H9 (cell line): Measurements from ENCODE around the gene SOX13. TPM values are rescaled to one million over a fixed set of nuclear protein-coding genes. Genes with fewer than 3 reads are reported as not detected.

Experiments
- DNase-seq: peaks from one replicate; pipeline ENCODE4 v3.0.0-alpha.2; 2017
- H2AFZ ChIP-seq: one replicate; pipeline ENCODE4 v1.6.1; 2013; ENCODE audit warnings: mild to moderate bottlenecking, low read length, control low read depth, moderate library complexity
- H2AK5ac ChIP-seq: 2 replicates; pipeline ENCODE4 v1.6.1; 2013; ENCODE audit warnings: low read length, control low read depth, mixed read lengths; ENCODE audit not compliant: insufficient read length
- H2BK120ac ChIP-seq: one replicate; pipeline ENCODE4 v1.6.1; 2013; ENCODE audit warnings: low read depth, mild to moderate bottlenecking, low read length, control low read depth, inconsistent platforms; ENCODE audit not compliant: poor library complexity, severe bottlenecking
- H2BK12ac ChIP-seq: 2 replicates; pipeline ENCODE4 v1.6.1; 2013; ENCODE audit warnings: low read length, control low read depth, mixed read lengths, low read depth; ENCODE audit not compliant: insufficient read length
- H2BK15ac ChIP-seq: 2 replicates; pipeline ENCODE4 v1.6.1; 2013; ENCODE audit warnings: low read depth, low read length, control low read depth
- H2BK20ac ChIP-seq: one replicate; pipeline ENCODE4 v1.6.1; 2013; ENCODE audit warnings: low read depth, mild to moderate bottlenecking, low read length, control low read depth, inconsistent platforms; ENCODE audit not compliant: poor library complexity, severe bottlenecking
- H2BK5ac ChIP-seq: 2 replicates; pipeline ENCODE4 v1.6.1; 2013; ENCODE audit warnings: low read length, control low read depth, mixed read lengths; ENCODE audit not compliant: insufficient read length
- H3K14ac ChIP-seq: 2 replicates; pipeline ENCODE4 v1.6.1; 2013; ENCODE audit warnings: low read length, control low read depth; ENCODE audit not compliant: insufficient read depth
- H3K18ac ChIP-seq: 2 replicates; pipeline ENCODE4 v1.6.1; 2013; ENCODE audit warnings: low read depth, mild to moderate bottlenecking, mixed read lengths, low read length, control low read depth; ENCODE audit not compliant: insufficient read length
- H3K23ac ChIP-seq: 2 replicates; pipeline ENCODE4 v1.6.1; 2013; ENCODE audit warnings: low read length, control low read depth, mixed read lengths, low read depth; ENCODE audit not compliant: insufficient read length
- H3K23me2 ChIP-seq: 2 replicates; pipeline ENCODE4 v1.6.1; 2013; ENCODE audit warnings: low read depth, mild to moderate bottlenecking, mixed read lengths, low read length, control low read depth; ENCODE audit not compliant: insufficient read length, poor library complexity, severe bottlenecking
- H3K27ac ChIP-seq: 2 replicates; pipeline ENCODE4 v1.5.1; 2013; ENCODE audit warnings: low read length, control low read depth, mixed read lengths, low read depth; ENCODE audit not compliant: insufficient read length
- H3K27me3 ChIP-seq: 2 replicates; pipeline ENCODE4 v1.6.1; 2013; ENCODE audit warnings: low read length, control low read depth, inconsistent platforms; ENCODE audit not compliant: insufficient read depth
- H3K4ac ChIP-seq: 2 replicates; pipeline ENCODE4 v1.6.1; 2013; ENCODE audit warnings: low read depth, mild to moderate bottlenecking, control low read depth, inconsistent platforms, low read length, moderate library complexity
- H3K4me1 ChIP-seq: 2 replicates; pipeline ENCODE4 v1.6.1; 2013; ENCODE audit warnings: low read length, control low read depth, inconsistent platforms; ENCODE audit not compliant: insufficient read depth
- H3K4me2 ChIP-seq: 2 replicates; pipeline ENCODE4 v1.6.1; 2013; ENCODE audit warnings: low read length, control low read depth, mixed read lengths; ENCODE audit not compliant: insufficient read length, insufficient read depth
- H3K56ac ChIP-seq: 2 replicates; pipeline ENCODE4 v1.6.1; 2013; ENCODE audit warnings: low read depth, mild to moderate bottlenecking, mixed read lengths, low read length, control low read depth; ENCODE audit not compliant: insufficient read length
- H3K79me1 ChIP-seq: 2 replicates; pipeline ENCODE4 v1.6.1; 2013; ENCODE audit warnings: low read depth, mild to moderate bottlenecking, moderate library complexity, low read length, control low read depth, inconsistent platforms; ENCODE audit not compliant: insufficient read depth, poor library complexity, severe bottlenecking
- H3K79me2 ChIP-seq: 2 replicates; pipeline ENCODE4 v1.6.1; 2013; ENCODE audit warnings: low read length, control low read depth, inconsistent platforms; ENCODE audit not compliant: insufficient read depth
- H3K9ac ChIP-seq: 2 replicates; pipeline ENCODE4 v1.6.1; 2013; ENCODE audit warnings: low read length, control low read depth, mixed read lengths; ENCODE audit not compliant: insufficient read length; ENCODE audit errors: extremely low read depth
- H3K9me3 ChIP-seq: one replicate; pipeline ENCODE4 v1.6.1; 2013; ENCODE audit warnings: low read depth, low read length, inconsistent platforms; ENCODE audit not compliant: control insufficient read depth
- H3T11ph ChIP-seq: one replicate; pipeline ENCODE4 v1.6.1; 2013; ENCODE audit warnings: mild to moderate bottlenecking, low read length, control low read depth, inconsistent platforms
- H4K20me1 ChIP-seq: one replicate; pipeline ENCODE4 v1.6.1; 2013; ENCODE audit not compliant: control insufficient read depth, insufficient read length, insufficient read depth
- H4K5ac ChIP-seq: 2 replicates; pipeline ENCODE4 v1.6.1; 2013; ENCODE audit warnings: low read depth, mild to moderate bottlenecking, mixed read lengths, low read length, control low read depth; ENCODE audit not compliant: insufficient read length
- H4K8ac ChIP-seq: replicated peaks from 2 replicates; pipeline ENCODE4 v1.6.1; 2013; ENCODE audit warnings: low read length, control low read depth, mixed read lengths, low read depth; ENCODE audit not compliant: insufficient read length
- H4K91ac ChIP-seq: 2 replicates; pipeline ENCODE4 v1.6.1; 2013; ENCODE audit warnings: low read depth, mild to moderate bottlenecking, moderate library complexity, mixed read lengths, low read length, control low read depth; ENCODE audit not compliant: insufficient read length
- H3K27ac Mint-ChIP-seq, 3 experiments: 2 replicates in 2 of 3; 3 replicates in 1 of 3; pipeline ENCODE4 v1.8.0; 2020 to 2021; ENCODE audit warnings: mixed read lengths in 3 of 3, mild to moderate bottlenecking in 1 of 3, moderate library complexity in 1 of 3
- H3K27me3 Mint-ChIP-seq: 2 replicates; pipeline ENCODE4 v1.8.0; 2021; ENCODE audit warnings: low read depth, mild to moderate bottlenecking, moderate library complexity, mixed read lengths
- H3K36me3 Mint-ChIP-seq, 3 experiments: 2 replicates in 2 of 3; 3 replicates in 1 of 3; pipeline ENCODE4 v1.8.0; 2020 to 2021; ENCODE audit warnings: low read depth in 3 of 3, mixed read lengths in 3 of 3; ENCODE audit not compliant: insufficient read depth in 1 of 3
- H3K4me1 Mint-ChIP-seq, 2 experiments: 2 replicates each; pipeline ENCODE4 v1.8.0; 2020; ENCODE audit warnings: mixed read lengths in 2 of 2
- H3K4me3 Mint-ChIP-seq, 2 experiments: 2 replicates in 1 of 2; 3 replicates in 1 of 2; pipeline ENCODE4 v1.8.0; 2020 to 2021; ENCODE audit warnings: mild to moderate bottlenecking in 2 of 2, mixed read lengths in 2 of 2, moderate library complexity in 1 of 2
- H3K9me3 Mint-ChIP-seq, 2 experiments: 2 replicates in 1 of 2; 3 replicates in 1 of 2; pipeline ENCODE4 v1.8.0; 2020; ENCODE audit warnings: mild to moderate bottlenecking in 2 of 2, mixed read lengths in 2 of 2, moderate library complexity in 1 of 2
- CTCF ChIP-seq: fragments of 200-600 bp; sonication (generic); conservative IDR thresholded peaks from 3 replicates; pipeline ENCODE4 v1.8.0; 2021; ENCODE audit warnings: antibody characterized with exemption, mild to moderate bottlenecking
- WGBS: extraction: QIAGEN DNeasy Blood & Tissue Kit; methylation state at CpG from one replicate; pipeline ENCODE4 v1.1.7; 2013; ENCODE audit warnings: missing lambda C conversion rate, low lambda C conversion rate, mixed read lengths; ENCODE audit not compliant: insufficient read length; ENCODE audit errors: extremely low coverage; 5-methylcytosine and 5-hydroxymethylcytosine counted together
- total RNA-seq: library from RNA; stranded (reverse); gene quantifications from 2 replicates; pipeline ENCODE4 v1.2.1, GENCODE V29; 2021

The SOX13 gene
- total RNA-seq, 1 experiment from 2014 or later = 120 TPM

- DNase-seq = peak; percentile 53
- H2AFZ ChIP-seq = no peak overlapping the region
These were observed 1.6 kb downstream of the SOX13 start for GRCh38 chr1:204074274-204075138.

More at GRCh38 chr1:204074274-204075138, 1.6 kb downstream of the SOX13 start:
- no peak overlapping the region for H2BK12ac ChIP-seq
- no peaks in the 10 kb centered on the region for H3K27me3 ChIP-seq
- peaks cover 16% of the 10 kb centered on the region for H3K4me1 ChIP-seq
- H3K23ac ChIP-seq = no peak overlapping the region
- H3K9me3 Mint-ChIP-seq = no peaks in the 10 kb centered on the region
- no peak overlapping the region for H2BK15ac ChIP-seq
- H3K4me3 Mint-ChIP-seq = peak overlapping the region; percentile 96 to 98
- H4K91ac ChIP-seq = no peak overlapping the region
- peak overlapping the region; percentile 34 for H3K9ac ChIP-seq
- H4K20me1 ChIP-seq = no peaks in the 10 kb centered on the region
- peak overlapping the region in 2 of 3 experiments; percentile 83 to 91; a peak in 4 of 7 replicates for H3K27ac Mint-ChIP-seq
- peak overlapping the region; percentile 82 for H3K4me2 ChIP-seq
- peaks cover 12% of the 10 kb centered on the region for H3K23me2 ChIP-seq
- no peak overlapping the region for H2BK120ac ChIP-seq
- no peak overlapping the region for H3T11ph ChIP-seq
- H3K79me2 ChIP-seq = peaks cover 36% of the 10 kb centered on the region; the same call in 1 of the 2 replicates
- H3K9me3 ChIP-seq = no peaks in the 10 kb centered on the region
- no peaks in the 10 kb centered on the region for H3K79me1 ChIP-seq
- H3K36me3 Mint-ChIP-seq = peaks cover 6 to 15% (median 12%) of the 10 kb centered on the region in 3 experiments
- H3K18ac ChIP-seq = no peak overlapping the region
- no peak overlapping the region for H2BK5ac ChIP-seq
- H3K56ac ChIP-seq = no peak overlapping the region
- peaks cover 54 to 58% of the 10 kb centered on the region in 2 experiments for H3K4me1 Mint-ChIP-seq
- H3K27me3 Mint-ChIP-seq = peaks cover 5% of the 10 kb centered on the region
- H4K5ac ChIP-seq = no peak overlapping the region
- H3K14ac ChIP-seq = peak overlapping the region; percentile 59; the same call in 1 of the 2 replicates
- no peak overlapping the region for H3K4ac ChIP-seq
- H2AK5ac ChIP-seq = no peak overlapping the region
- H4K8ac ChIP-seq = no peak overlapping the region
- H3K27ac ChIP-seq = no peak overlapping the region
- whole genome bisulfite sequencing = no CpG with 5 or more reads among the region's 65 CpGs
- TF ChIP-seq CTCF = no peak
- no peak overlapping the region for H2BK20ac ChIP-seq
